D721Med (cell line): ENCODE measurements around the gene TUBA1A.
"Not testable (repeated sequence)": the region's sequence is repeated elsewhere in the genome, so short reads cannot be mapped to it uniquely, and the experiment has no call there.

Experiments used
- DNase-seq: peaks from one replicate; pipeline ENCODE4 v3.0.0; 2011; ENCODE audit warnings: low spot score; ENCODE audit not compliant: insufficient read length
- FAIRE-seq: peaks from 2 replicates; lab custom pipeline; 2011; peaks lifted over from hg19 to GRCh38; lab: Jason Lieb, UNC
- TF ChIP-seq, protein P1 (sequence below): IDR thresholded peaks from 2 replicates; pipeline ENCODE4 v1.5.1; 2012; ENCODE audit warnings: mild to moderate bottlenecking, control low read depth; ENCODE audit not compliant: insufficient read depth; ENCODE audit errors: missing control alignments

The TUBA1A gene

DNA sequence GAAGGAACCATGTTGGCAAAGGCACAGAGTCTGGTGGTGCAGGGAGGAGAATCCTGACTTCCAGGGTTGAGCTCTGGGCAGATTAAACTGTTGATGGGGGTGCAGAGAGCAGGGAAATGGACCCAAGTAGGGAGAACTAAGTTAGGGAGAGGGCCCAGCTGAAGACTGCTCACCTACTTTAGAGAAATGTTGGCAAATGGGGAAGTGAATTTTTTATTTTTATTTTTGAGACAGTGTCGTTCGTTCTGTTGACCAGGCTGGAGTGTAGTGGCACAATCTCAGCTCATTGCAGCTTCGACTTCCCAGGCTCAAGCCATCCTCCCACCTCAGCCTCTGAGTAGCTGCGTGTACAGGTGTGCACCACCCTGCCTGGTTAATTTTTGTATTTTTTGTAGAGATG lies 32.1 kb upstream of the TUBA1A start:
- DNase-seq (no peak), FAIRE-seq (no peak)
- TF ChIP-seq, protein P1, sequence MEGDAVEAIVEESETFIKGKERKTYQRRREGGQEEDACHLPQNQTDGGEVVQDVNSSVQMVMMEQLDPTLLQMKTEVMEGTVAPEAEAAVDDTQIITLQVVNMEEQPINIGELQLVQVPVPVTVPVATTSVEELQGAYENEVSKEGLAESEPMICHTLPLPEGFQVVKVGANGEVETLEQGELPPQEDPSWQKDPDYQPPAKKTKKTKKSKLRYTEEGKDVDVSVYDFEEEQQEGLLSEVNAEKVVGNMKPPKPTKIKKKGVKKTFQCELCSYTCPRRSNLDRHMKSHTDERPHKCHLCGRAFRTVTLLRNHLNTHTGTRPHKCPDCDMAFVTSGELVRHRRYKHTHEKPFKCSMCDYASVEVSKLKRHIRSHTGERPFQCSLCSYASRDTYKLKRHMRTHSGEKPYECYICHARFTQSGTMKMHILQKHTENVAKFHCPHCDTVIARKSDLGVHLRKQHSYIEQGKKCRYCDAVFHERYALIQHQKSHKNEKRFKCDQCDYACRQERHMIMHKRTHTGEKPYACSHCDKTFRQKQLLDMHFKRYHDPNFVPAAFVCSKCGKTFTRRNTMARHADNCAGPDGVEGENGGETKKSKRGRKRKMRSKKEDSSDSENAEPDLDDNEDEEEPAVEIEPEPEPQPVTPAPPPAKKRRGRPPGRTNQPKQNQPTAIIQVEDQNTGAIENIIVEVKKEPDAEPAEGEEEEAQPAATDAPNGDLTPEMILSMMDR = no peak

DNA sequence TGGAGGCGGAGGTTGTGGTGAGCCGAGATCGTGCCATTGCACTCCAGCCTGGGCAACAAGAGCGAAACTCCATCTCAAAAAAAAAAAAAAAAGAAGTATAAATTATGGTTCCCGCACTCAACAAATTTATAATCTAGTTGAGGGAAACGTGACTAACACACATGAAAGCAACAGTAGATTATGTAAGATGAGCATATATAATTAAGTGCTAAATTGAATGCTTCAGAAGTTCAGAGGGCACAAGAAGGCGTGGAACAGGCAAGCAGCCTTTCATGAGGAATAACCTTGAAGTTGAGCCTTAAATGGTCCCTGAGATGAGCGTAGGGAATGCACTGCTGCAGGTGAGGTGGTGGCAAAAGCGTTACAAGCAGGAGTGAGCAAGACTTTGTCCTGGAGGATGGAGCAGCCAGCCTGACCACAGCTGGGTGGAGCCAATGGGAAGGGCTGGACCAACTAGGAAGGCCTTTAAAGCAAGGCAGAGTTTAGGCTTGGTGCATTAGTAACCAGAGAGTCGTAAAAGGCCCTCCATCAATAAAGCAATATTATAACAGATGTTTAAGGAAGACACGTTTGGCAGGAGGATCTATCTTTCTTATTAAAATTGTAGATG lies 30.6 kb upstream of the TUBA1A start:
- no peak for FAIRE-seq
- TF ChIP-seq, protein P1 = no peak
- no peak for DNase-seq

DNA sequence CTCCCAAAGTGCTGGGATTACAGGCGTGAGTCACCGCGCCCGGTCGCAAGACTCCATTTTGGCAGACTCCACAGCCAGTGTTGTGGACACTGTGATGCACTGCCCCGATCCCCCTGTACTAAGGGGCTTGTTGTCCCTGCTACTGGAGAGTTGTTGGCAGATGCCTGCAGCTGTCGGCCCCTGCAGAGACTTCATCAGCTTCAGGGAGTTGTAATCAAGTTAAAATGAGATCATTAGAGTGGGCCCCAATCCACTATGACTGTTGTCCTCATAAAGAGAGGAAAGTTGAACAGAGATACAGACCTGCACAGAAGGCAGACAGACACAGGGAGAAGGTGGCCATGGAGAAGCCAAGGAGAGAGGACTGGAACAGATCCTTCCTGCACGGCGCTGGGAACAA lies 23.7 kb upstream of the TUBA1A start:
- TF ChIP-seq, protein P1 = no peak
- FAIRE-seq (no peak), DNase-seq (no peak)

DNA sequence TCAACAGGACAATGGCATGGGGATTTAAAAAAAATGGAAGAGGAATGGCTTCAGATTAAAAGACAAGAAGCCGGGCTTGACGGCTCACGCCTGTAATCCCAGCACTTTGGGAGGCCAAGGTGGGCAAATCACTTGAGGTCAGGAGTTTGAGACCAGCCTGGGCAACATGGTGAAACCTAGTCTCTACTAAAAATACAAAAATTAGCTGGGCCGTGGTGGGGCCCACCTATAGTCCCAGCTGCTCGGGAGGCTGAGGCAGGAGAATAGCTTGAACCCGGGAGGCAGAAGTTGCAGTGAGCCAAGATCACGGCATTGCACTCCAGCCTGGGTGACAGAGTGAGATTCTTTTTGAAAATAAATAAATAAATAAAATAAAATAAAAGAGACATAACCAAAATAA lies 21.8 kb upstream of the TUBA1A start:
- FAIRE-seq, DNase-seq: not testable (repeated sequence)

DNA sequence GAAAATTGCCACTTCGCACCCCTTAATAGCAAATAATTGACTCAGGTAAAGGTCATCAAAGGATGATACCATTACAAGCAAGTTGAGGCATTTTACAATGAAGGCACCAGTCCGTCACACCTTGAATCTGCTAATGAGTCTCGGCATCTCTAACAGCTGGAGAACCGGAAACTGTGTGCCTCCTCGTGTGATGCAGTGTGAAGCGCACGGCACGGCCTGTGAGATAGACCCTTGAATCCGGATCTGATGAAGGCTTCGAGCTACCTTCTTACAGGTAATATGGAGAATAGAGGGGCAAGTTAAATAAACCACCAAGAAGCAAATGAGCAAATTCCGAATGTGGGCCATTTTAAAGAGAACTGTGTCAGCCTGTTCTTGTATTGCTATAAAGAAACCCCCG lies 19.8 kb upstream of the TUBA1A start:
- FAIRE-seq (no peak), DNase-seq (no peak)
- TF ChIP-seq, protein P1 = no peak

DNA sequence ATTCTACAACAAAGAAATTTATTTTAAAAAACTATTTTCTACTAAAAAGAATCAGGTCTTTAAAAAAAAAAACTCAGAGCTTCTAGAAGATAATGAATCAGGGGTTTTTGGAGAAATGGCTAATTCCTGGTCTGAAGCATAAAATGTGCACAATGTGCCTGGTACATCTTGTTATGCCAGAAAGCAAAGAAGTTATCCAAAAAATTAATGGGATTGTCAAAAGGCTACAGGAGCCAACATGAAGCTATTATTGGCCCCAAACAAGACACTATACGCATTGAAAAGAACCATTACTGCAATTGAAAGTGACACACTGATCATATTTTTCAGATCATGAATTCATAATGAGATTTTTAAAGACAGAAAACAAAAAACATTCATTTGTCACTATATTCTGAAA lies 19.3 kb upstream of the TUBA1A start:
- FAIRE-seq (no peak), DNase-seq (no peak)
- TF ChIP-seq, protein P1 = no peak

DNA sequence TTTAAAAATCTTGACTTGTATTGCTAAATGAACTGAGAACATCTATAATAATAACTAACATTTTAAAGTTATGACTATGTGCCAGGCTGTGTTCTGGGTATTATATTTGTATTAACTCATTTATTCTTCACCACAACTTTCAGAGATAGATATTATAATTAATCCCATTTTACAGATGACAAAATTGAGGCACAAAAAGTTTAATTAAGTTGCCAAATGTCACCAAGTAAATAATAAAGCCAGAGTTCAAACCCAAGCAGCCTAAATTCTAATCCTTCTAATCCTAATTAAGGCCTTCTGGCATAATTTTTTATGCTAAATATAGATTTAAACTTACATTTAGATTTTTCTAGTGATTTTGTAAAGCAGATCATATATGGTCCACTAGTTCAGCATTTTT lies 17.5 kb upstream of the TUBA1A start:
- TF ChIP-seq, protein P1 = no peak
- DNase-seq (no peak), FAIRE-seq (no peak)
